GM12875 (cell line): ENCODE results near the gene SON.

Experiments used
- H3K4me3 ChIP-seq: one replicate; pipeline ENCODE4 v1.5.1; 2011; ENCODE audit warnings: low read depth, low read length, control low read depth
- TF ChIP-seq, protein P1 (sequence below): IDR thresholded peaks from 2 replicates; pipeline ENCODE4 v1.5.1; 2011; ENCODE audit warnings: low read depth, mild to moderate bottlenecking, control low read depth, inconsistent platforms, low read length, moderate library complexity, borderline replicate concordance; ENCODE audit not compliant: insufficient read depth

Gene SON

GRCh38 chr21:33554236-33554981 lies 11.6 kb downstream of the SON start:
- H3K4me3 ChIP-seq, result no peak overlapping the region
- TF ChIP-seq, protein P1, sequence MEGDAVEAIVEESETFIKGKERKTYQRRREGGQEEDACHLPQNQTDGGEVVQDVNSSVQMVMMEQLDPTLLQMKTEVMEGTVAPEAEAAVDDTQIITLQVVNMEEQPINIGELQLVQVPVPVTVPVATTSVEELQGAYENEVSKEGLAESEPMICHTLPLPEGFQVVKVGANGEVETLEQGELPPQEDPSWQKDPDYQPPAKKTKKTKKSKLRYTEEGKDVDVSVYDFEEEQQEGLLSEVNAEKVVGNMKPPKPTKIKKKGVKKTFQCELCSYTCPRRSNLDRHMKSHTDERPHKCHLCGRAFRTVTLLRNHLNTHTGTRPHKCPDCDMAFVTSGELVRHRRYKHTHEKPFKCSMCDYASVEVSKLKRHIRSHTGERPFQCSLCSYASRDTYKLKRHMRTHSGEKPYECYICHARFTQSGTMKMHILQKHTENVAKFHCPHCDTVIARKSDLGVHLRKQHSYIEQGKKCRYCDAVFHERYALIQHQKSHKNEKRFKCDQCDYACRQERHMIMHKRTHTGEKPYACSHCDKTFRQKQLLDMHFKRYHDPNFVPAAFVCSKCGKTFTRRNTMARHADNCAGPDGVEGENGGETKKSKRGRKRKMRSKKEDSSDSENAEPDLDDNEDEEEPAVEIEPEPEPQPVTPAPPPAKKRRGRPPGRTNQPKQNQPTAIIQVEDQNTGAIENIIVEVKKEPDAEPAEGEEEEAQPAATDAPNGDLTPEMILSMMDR, result no peak

GRCh38 chr21:33554982-33555344 lies 12.1 kb downstream of the SON start:
- TF ChIP-seq, protein P1, result no peak
- no peak overlapping the region for H3K4me3 ChIP-seq

DNA sequence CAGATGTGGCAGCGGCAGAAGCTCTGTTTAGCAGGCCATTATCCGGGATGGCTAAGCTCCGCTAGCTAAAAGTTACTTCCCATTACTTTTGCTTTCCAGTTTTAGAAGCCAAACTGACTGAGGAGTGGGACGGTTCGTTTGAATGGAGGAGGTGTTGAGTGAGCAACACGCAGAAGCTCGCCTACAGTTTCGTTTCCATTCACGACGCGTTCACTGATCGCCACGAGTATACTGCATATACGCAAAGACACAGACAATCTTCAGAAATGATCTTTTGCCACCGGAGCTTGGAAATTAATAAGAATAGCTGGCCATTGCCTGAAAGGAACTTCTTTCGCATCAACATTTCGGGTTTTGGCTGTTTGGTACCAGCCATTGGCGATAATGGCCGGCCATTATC lies 14.6 kb downstream of the SON start:
- H3K4me3 ChIP-seq, result no peak overlapping the region
- TF ChIP-seq, protein P1, result no peak

- TF ChIP-seq, protein P1, result no peak
Measured at GRCh38 chr21:33558777-33559421, 16.1 kb downstream of the SON start.

GRCh38 chr21:33559813-33560212 lies 17.0 kb downstream of the SON start:
- TF ChIP-seq, protein P1, result no peak
- no peak overlapping the region for H3K4me3 ChIP-seq

More at GRCh38 chr21:33558777-33559421, 16.1 kb downstream of the SON start:
- no peak overlapping the region for H3K4me3 ChIP-seq

GRCh38 chr21:33560965-33561364 lies 18.1 kb downstream of the SON start:
- no peak overlapping the region for H3K4me3 ChIP-seq
- TF ChIP-seq, protein P1, result no peak

DNA sequence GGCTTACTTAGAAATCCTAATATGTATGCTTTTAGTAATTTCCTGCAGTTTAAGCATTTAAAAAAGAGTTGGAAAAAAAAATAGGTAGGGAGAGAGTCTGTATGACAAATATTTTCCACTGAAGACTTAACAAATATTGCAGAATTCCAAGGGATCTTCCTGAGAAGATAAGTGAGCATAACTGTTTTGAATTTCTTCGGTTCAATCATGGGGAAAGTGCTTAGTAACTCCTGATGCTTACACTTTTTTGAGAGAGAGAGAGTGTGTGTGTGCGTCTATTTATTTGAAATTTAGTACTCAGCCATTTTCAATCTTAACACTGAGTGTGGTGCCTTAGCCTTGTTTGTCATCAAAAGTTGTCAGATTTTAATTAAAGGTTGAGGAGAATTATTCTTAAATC lies 18.5 kb downstream of the SON start:
- no peak overlapping the region for H3K4me3 ChIP-seq
- TF ChIP-seq, protein P1, result no peak
